Natural killer cell treated with Interleukin-12 subunit alpha and Interleukin-12 subunit beta and Interleukin-15 and Interleukin-18, amount 100 ng/mL, for 72 hours (primary cell): ENCODE results near the gene CPEB4. TPM values are rescaled to one million over a fixed set of nuclear protein-coding genes. Genes with fewer than 3 reads are reported as not detected.

Experiments used
- ATAC-seq, 2 donors: fragments of 150-1000 bp; cut with Tn5 transposase in 1 of 2; sonication (Bioruptor Pico), chemical (Tn5 transposase) in 1 of 2; 2 replicates each; pipeline ENCODE4 v1.10.0; 2021
- DNase-seq: peaks from one replicate; pipeline ENCODE4 v3.0.0; 2022; ENCODE audit warnings: low spot score
- H3K27ac Mint-ChIP-seq, 2 donors: 1 replicate in 1 of 2; 2 replicates in 1 of 2; pipeline ENCODE4 v1.8.0; 2022; ENCODE audit warnings: mixed read lengths in 2 of 2, mild to moderate bottlenecking in 1 of 2, moderate library complexity in 1 of 2
- H3K27me3 Mint-ChIP-seq, 2 donors: 1 replicate in 1 of 2; 2 replicates in 1 of 2; pipeline ENCODE4 v1.8.0; 2022; ENCODE audit warnings: mixed read lengths in 2 of 2
- H3K36me3 Mint-ChIP-seq: one replicate; pipeline ENCODE4 v1.8.0; 2022; ENCODE audit warnings: mixed read lengths
- H3K4me1 Mint-ChIP-seq, 2 donors: 1 replicate in 1 of 2; 2 replicates in 1 of 2; pipeline ENCODE4 v1.8.0; 2022; ENCODE audit warnings: low read depth in 2 of 2, mixed read lengths in 2 of 2, mild to moderate bottlenecking in 1 of 2
- H3K4me3 Mint-ChIP-seq: one replicate; pipeline ENCODE4 v1.8.0; 2022; ENCODE audit warnings: mixed read lengths
- H3K9me3 Mint-ChIP-seq: 2 replicates; pipeline ENCODE4 v1.8.0; 2022; ENCODE audit warnings: mixed read lengths
- total RNA-seq, 2 donors: library from RNA; stranded (reverse); gene quantifications; one replicate each; pipeline ENCODE4 v1.2.3, GENCODE V29; 2022

Gene CPEB4
- total RNA-seq, 2 donors from 2014 or later = 29.9 to 45.6 TPM

- DNase-seq (no peak), ATAC-seq (peak in 1 of 2 donors; percentile 52)
- Mint-ChIP-seq H3K4me1 (no peaks in the 10 kb centered on the region), H3K9me3 (no peaks in the 10 kb centered on the region), H3K27ac (no peak within 1 kb of the TSS), H3K36me3 (no peaks in the 10 kb centered on the region), H3K27me3 (peaks cover 7 to 29% of the 10 kb centered on the region in 2 donors), H3K4me3 (no peak within 1 kb of the TSS)
Observed at GRCh38 chr5:173988554-173989431, 100.6 kb downstream of the CPEB4 start, which contains the start of gene C5orf47. C5orf47 (plus strand) TSS chr5:173989170; CDS start chr5:173989264, 94 bp downstream.

GRCh38 chr5:173989432-173990082, 101.4 kb downstream of the CPEB4 start:
- H3K4me3 Mint-ChIP-seq = no peak overlapping the region
- H3K27me3 Mint-ChIP-seq = peaks cover 10 to 34% of the 10 kb centered on the region in 2 donors
- no peak for DNase-seq
- ATAC-seq = peak; percentile 27 to 40
- H3K27ac Mint-ChIP-seq = no peak overlapping the region
- H3K36me3 Mint-ChIP-seq = no peaks in the 10 kb centered on the region
- no peaks in the 10 kb centered on the region for H3K4me1 Mint-ChIP-seq
- no peaks in the 10 kb centered on the region for H3K9me3 Mint-ChIP-seq

- Mint-ChIP-seq H3K9me3 (no peaks in the 10 kb centered on the region), H3K27ac (no peak overlapping the region)
- ATAC-seq = peak in 1 of 2 donors; percentile 43
Observed at GRCh38 chr5:173997331-173997730, 109.2 kb downstream of the CPEB4 start.

GRCh38 chr5:173998531-173998930, 110.4 kb downstream of the CPEB4 start:
- no peak for DNase-seq
- H3K36me3 Mint-ChIP-seq = no peaks in the 10 kb centered on the region
- no peak for ATAC-seq
- H3K4me3 Mint-ChIP-seq = no peak overlapping the region
- H3K4me1 Mint-ChIP-seq = no peaks in the 10 kb centered on the region
- H3K27ac Mint-ChIP-seq = no peak overlapping the region
- peaks cover 38 to 66% of the 10 kb centered on the region in 2 donors for H3K27me3 Mint-ChIP-seq
- no peaks in the 10 kb centered on the region for H3K9me3 Mint-ChIP-seq

More at GRCh38 chr5:173997331-173997730, 109.2 kb downstream of the CPEB4 start:
- Mint-ChIP-seq H3K36me3 (no peaks in the 10 kb centered on the region), H3K27me3 (peaks cover 37 to 66% of the 10 kb centered on the region in 2 donors), H3K4me3 (no peak overlapping the region), H3K4me1 (no peaks in the 10 kb centered on the region)
- no peak for DNase-seq

GRCh38 chr5:174000076-174000475, 111.9 kb downstream of the CPEB4 start:
- no peaks in the 10 kb centered on the region for H3K9me3 Mint-ChIP-seq
- H3K27me3 Mint-ChIP-seq = peaks cover 36 to 56% of the 10 kb centered on the region in 2 donors
- no peaks in the 10 kb centered on the region for H3K4me1 Mint-ChIP-seq
- H3K27ac Mint-ChIP-seq = no peak overlapping the region
- no peaks in the 10 kb centered on the region for H3K36me3 Mint-ChIP-seq
- ATAC-seq = no peak
- no peak overlapping the region for H3K4me3 Mint-ChIP-seq
- DNase-seq = no peak

GRCh38 chr5:174003795-174004194, 115.6 kb downstream of the CPEB4 start:
- Mint-ChIP-seq H3K27me3 (peaks cover 24 to 41% of the 10 kb centered on the region in 2 donors), H3K27ac (no peak overlapping the region), H3K4me1 (no peaks in the 10 kb centered on the region), H3K9me3 (no peaks in the 10 kb centered on the region), H3K4me3 (no peak overlapping the region), H3K36me3 (no peaks in the 10 kb centered on the region)
- no peak for DNase-seq
- ATAC-seq = no peak

GRCh38 chr5:174008922-174009321, 120.8 kb downstream of the CPEB4 start:
- peaks cover 3 to 6% of the 10 kb centered on the region in 2 donors for H3K4me1 Mint-ChIP-seq
- peaks cover 10 to 27% of the 10 kb centered on the region in 2 donors for H3K27me3 Mint-ChIP-seq
- H3K36me3 Mint-ChIP-seq = no peaks in the 10 kb centered on the region
- H3K4me3 Mint-ChIP-seq = no peak overlapping the region
- no peak for DNase-seq
- no peaks in the 10 kb centered on the region for H3K9me3 Mint-ChIP-seq
- no peak for ATAC-seq
- no peak overlapping the region for H3K27ac Mint-ChIP-seq

GRCh38 chr5:174010365-174010764, 122.2 kb downstream of the CPEB4 start:
- H3K4me1 Mint-ChIP-seq = peaks cover 3 to 6% of the 10 kb centered on the region in 2 donors
- no peak overlapping the region for H3K27ac Mint-ChIP-seq
- DNase-seq = no peak
- no peaks in the 10 kb centered on the region for H3K36me3 Mint-ChIP-seq
- H3K4me3 Mint-ChIP-seq = no peak overlapping the region
- H3K27me3 Mint-ChIP-seq = peaks cover 10 to 27% of the 10 kb centered on the region in 2 donors
- H3K9me3 Mint-ChIP-seq = no peaks in the 10 kb centered on the region
- no peak for ATAC-seq

- ATAC-seq = no peak
- Mint-ChIP-seq H3K4me1 (peaks cover 3 to 6% of the 10 kb centered on the region in 2 donors), H3K27ac (no peak overlapping the region), H3K36me3 (no peaks in the 10 kb centered on the region), H3K27me3 (peaks cover 5 to 20% of the 10 kb centered on the region in 2 donors), H3K4me3 (no peak overlapping the region), H3K9me3 (no peaks in the 10 kb centered on the region)
- no peak for DNase-seq
Observed at GRCh38 chr5:174011441-174011840, 123.3 kb downstream of the CPEB4 start.

Other genes starting within 250 kb of the CPEB4 start
- not detected for gene C5orf47, start 100.8 kb downstream of the CPEB4 start, total RNA-seq
- not detected for gene NSG2, start 157.4 kb downstream of the CPEB4 start, total RNA-seq